Measurements from ENCODE around the gene COQ5.
A peak's percentile ranks its signal among the peaks of the same experiment; 100 is the strongest.
"Not testable (repeated sequence)": the region's sequence is repeated elsewhere in the genome, so short reads cannot be mapped to it uniquely, and the experiment has no call there.

Gene COQ5

DNA sequence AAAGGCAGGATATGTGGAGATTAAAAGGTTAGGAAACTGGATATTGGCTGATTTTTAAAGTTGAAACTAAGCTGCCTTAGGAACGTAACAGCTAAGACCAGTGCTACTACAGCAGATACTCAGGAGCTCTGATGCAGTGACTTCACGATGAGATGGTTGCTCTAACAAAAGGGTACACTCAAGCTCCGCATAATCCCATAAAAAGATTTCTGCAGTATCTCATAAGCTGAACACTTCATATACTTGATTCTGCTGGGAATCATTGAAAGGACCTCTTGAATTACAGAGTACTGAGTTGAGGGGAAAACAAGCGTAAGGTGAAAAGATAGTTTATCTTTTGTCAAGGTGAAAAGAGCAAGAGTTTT, 8.9 kb upstream of the COQ5 start:
- H3K9me3 ChIP-seq (ENCODE audit: control insufficient read depth, insufficient read depth, low read length): no peaks in the 10 kb centered on the region
- H3K9ac ChIP-seq (ENCODE audit: low read depth, low read length): peak overlapping the region; percentile 2; the same call in 1 of the 2 replicates
- no peaks in the 10 kb centered on the region; the same call in 1 of the 2 replicates for H3K36me3 ChIP-seq (ENCODE audit: insufficient read depth, low read length)
- peaks cover 25% of the 10 kb centered on the region for H3K4me1 ChIP-seq (ENCODE audit: insufficient read depth, low read length)

DNA sequence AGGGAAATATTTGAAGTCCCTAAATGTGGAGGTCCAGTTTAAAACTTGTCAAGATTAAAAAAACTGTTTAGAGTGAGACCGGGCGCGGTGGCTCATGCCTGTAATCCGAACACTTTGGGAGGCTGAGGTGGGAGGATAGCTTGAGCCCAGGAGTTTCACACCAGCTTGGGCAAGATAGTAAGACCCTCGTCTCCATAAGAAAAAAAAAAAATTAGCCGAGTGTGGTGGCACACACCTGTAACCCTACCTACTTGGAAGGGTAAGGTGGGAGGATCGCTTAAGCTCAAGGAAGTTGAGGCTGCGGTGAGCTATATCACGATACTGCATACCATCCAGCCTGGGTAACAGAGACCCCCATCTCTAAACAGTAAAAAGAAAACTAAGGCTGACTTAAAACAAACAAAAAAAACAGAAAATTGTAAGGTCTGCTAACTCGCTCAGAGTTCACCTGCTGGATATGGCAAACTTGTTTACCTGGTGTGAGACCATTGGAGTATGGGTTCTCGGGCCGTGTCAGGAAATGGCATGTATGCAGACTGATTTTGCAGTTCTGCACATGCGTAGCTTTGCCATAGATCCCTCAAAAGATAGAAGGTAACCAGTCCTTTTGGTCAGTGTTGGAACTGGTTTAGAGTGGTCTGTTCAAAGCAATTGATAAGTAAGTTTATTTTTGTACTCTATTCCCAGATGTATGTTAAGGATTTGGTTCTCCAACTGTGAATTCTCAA, 7.3 kb upstream of the COQ5 start:
- H3K36me3 ChIP-seq (ENCODE audit: insufficient read depth, low read length): no peaks in the 10 kb centered on the region; the same call in 1 of the 2 replicates
- peaks cover 25% of the 10 kb centered on the region for H3K4me1 ChIP-seq (ENCODE audit: insufficient read depth, low read length)
- H3K9me3 ChIP-seq (ENCODE audit: control insufficient read depth, insufficient read depth, low read length): no peaks in the 10 kb centered on the region
- H3K9ac ChIP-seq (ENCODE audit: low read depth, low read length): peak overlapping the region; percentile 87; the same call in 1 of the 2 replicates

DNA sequence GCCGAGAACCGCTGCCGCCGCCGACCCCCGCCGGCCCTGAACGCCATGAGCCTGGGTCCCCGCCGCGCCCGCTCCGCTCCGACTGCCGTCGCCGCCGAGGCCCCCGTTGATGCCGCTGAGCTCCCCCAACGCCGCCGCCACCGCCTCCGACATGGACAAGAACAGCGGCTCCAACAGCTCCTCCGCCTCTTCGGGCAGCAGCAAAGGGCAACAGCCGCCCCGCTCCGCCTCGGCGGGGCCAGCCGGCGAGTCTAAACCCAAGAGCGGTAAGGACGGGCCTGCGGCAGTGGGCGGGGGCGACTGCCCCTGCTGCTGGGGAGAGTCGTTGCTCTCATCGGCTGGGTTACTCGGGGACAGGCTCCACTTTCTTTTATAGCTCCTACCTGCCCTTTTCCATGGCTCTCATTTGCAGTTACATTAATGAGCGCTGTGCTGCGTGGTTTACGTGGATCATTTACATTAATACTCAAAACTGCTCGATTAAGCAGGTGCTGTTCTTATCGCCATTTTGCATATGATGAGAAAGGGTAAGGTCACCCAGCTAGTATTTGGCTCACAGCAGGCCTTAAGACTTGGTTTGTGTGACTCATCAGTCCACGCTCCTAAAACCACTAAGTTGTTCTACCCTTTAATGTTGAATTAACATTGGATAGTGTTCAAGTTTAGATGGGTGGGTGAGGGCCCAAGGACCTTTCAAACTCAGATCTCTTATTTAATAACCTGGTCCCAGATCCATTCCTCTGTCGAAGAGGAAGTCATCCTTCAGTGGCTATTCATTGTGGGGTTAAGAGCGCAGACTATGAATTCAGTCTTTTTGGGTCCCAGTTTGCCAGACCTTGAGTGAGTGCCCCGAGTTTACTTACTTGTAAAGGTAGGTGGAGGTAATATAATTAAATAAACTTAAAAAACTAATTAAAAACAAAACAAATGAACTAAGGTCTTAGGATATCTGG, 6.0 kb upstream of the COQ5 start:
- peaks cover 25% of the 10 kb centered on the region for H3K4me1 ChIP-seq (ENCODE audit: insufficient read depth, low read length)
- no peaks in the 10 kb centered on the region; the same call in 1 of the 2 replicates for H3K36me3 ChIP-seq (ENCODE audit: insufficient read depth, low read length)
- no peaks in the 10 kb centered on the region for H3K9me3 ChIP-seq (ENCODE audit: control insufficient read depth, insufficient read depth, low read length)
- peak overlapping the region; percentile 87 for H3K9ac ChIP-seq (ENCODE audit: low read depth, low read length)

DNA sequence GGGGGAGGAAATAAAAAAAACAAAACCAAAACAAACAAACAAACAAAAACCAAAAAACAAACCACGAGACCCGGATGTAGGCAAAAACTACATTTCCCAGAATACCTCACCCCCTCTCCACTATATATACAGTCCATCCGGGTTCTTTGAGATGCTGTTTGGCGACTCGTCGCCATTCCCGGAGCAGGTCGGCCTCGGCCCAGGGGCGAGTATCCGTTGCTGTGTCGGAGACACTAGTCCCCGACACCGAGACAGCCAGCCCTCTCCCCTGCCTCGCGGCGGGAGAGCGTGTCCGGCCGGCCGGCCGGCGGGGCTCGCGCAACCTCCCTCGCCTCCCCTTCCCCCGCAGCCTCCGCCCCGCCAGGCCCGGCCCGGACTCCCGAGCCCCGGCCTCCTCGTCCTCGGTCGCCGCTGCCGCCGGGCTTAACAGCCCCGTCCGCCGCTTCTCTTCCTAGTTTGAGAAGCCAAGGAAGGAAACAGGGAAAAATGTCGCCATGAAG, 5.3 kb upstream of the COQ5 start, which contains the start of gene RNF10:
TSS of gene RNF10 (plus strand) at position 154 of the 500 bp plus-strand sequence. CDS start 456 bp downstream, outside the sequence.
- Histone ChIP-seq H3K4me1 (ENCODE audit: insufficient read depth, low read length) (peaks cover 30% of the 10 kb centered on the region), H3K9me3 (ENCODE audit: control insufficient read depth, insufficient read depth, low read length) (no peaks in the 10 kb centered on the region), H3K9ac (ENCODE audit: low read depth, low read length) (peak within 1 kb of the TSS; percentile 87), H3K36me3 (ENCODE audit: insufficient read depth, low read length) (no peaks in the 10 kb centered on the region; the same call in 1 of the 2 replicates)

GRCh38 chr12:120532701-120533238, 3.8 kb upstream of the COQ5 start:
- Histone ChIP-seq H3K4me1 (ENCODE audit: insufficient read depth, low read length) (peaks cover 21% of the 10 kb centered on the region), H3K36me3 (ENCODE audit: insufficient read depth, low read length) (no peaks in the 10 kb centered on the region; the same call in 1 of the 2 replicates), H3K9me3 (ENCODE audit: control insufficient read depth, insufficient read depth, low read length) (no peaks in the 10 kb centered on the region), H3K9ac (ENCODE audit: low read depth, low read length) (no peak overlapping the region)

DNA sequence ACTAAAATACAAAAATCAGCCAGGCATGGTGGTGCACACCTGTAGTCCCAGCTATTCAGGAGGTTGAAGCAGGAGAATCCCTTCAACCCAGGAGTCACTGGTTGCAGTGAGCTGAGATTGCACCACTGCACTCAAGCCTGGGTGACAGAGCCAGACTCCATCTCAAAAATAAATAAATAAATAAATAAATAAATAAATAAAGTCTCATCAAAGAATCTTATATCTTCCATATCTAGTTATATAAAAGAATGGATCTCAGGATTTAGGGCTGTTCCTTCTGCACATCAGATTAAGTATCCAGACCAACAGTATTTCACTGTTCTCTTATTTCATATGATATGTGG, 1.4 kb upstream of the COQ5 start:
- not testable (repeated sequence) for H3K36me3 ChIP-seq (ENCODE audit: insufficient read depth, low read length); H3K4me1 ChIP-seq (ENCODE audit: insufficient read depth, low read length); H3K9ac ChIP-seq (ENCODE audit: low read depth, low read length); H3K9me3 ChIP-seq (ENCODE audit: control insufficient read depth, insufficient read depth, low read length)

- H3K9me3 ChIP-seq (ENCODE audit: control insufficient read depth, insufficient read depth, low read length): no peaks in the 10 kb centered on the region
- peaks cover 5% of the 10 kb centered on the region; the same call in 1 of the 2 replicates for H3K4me1 ChIP-seq (ENCODE audit: insufficient read depth, low read length)
- peak overlapping the region; percentile 87 for H3K9ac ChIP-seq (ENCODE audit: low read depth, low read length)
- no peaks in the 10 kb centered on the region for H3K36me3 ChIP-seq (ENCODE audit: insufficient read depth, low read length)
Measured at GRCh38 chr12:120529641-120530417, 871 bp upstream of the COQ5 start.

DNA sequence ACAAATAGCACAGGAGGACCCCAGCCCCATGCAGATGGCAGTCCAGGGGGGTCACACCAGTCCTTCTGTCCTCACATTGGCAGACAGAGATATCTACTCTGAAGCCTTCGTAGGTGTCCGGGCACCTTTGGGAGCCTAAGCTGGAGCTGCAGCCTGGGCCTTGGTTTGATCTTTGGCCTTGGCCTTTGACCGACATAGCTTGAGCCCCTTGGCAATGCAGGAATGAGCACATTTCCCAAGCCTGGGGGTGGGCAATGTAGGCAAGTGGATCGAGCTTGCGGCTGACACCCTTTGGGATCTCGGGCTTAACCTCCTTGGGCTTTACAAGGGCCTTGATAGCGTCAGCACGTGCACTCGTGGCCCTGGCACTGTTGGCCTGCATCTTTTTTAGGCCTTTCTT, 6.4 kb downstream of the COQ5 start:
- no peaks in the 10 kb centered on the region; the same call in 1 of the 2 replicates for H3K36me3 ChIP-seq (ENCODE audit: insufficient read depth, low read length)

GRCh38 chr12:120519324-120519723, 9.6 kb downstream of the COQ5 start:
- not testable (repeated sequence) for H3K4me1 ChIP-seq (ENCODE audit: insufficient read depth, low read length); H3K9ac ChIP-seq (ENCODE audit: low read depth, low read length); H3K9me3 ChIP-seq (ENCODE audit: control insufficient read depth, insufficient read depth, low read length); H3K36me3 ChIP-seq (ENCODE audit: insufficient read depth, low read length)

More for the DNA sequence above, 6.4 kb downstream of the COQ5 start:
- Histone ChIP-seq H3K4me1 (ENCODE audit: insufficient read depth, low read length) (no peaks in the 10 kb centered on the region), H3K9ac (ENCODE audit: low read depth, low read length) (no peak overlapping the region), H3K9me3 (ENCODE audit: control insufficient read depth, insufficient read depth, low read length) (no peaks in the 10 kb centered on the region)

DNA sequence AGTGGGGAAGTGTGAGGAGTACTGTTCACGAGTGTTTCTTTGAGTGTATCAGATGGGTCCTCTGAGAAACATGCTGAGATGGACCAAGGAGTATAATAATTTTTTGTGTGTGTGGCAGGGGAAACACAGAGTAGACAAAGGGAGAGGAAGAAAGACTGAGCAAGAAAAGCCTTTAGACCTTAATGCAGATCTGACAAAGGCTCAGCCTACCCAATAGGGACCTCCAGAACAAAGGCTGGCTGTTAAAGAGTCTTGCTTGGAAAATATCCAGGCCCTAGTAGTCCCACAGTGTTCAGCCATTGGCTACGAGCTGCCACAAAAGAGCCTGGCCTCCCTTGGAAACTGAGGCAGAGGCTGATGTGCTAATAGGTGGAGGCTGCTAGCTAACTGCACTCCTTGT, 13.5 kb downstream of the COQ5 start:
- Histone ChIP-seq H3K4me1 (ENCODE audit: insufficient read depth, low read length) (no peaks in the 10 kb centered on the region), H3K9ac (ENCODE audit: low read depth, low read length) (no peak overlapping the region), H3K9me3 (ENCODE audit: control insufficient read depth, insufficient read depth, low read length) (no peaks in the 10 kb centered on the region), H3K36me3 (ENCODE audit: insufficient read depth, low read length) (peaks cover 6% of the 10 kb centered on the region)

- Histone ChIP-seq H3K9me3 (ENCODE audit: control insufficient read depth, insufficient read depth, low read length) (no peaks in the 10 kb centered on the region), H3K4me1 (ENCODE audit: insufficient read depth, low read length) (no peaks in the 10 kb centered on the region), H3K9ac (ENCODE audit: low read depth, low read length) (no peak overlapping the region), H3K36me3 (ENCODE audit: insufficient read depth, low read length) (peaks cover 11% of the 10 kb centered on the region)
Measured at GRCh38 chr12:120514002-120514401, 15.0 kb downstream of the COQ5 start.

- Histone ChIP-seq H3K36me3 (ENCODE audit: insufficient read depth, low read length) (peaks cover 9% of the 10 kb centered on the region), H3K4me1 (ENCODE audit: insufficient read depth, low read length) (peaks cover 7% of the 10 kb centered on the region), H3K9ac (ENCODE audit: low read depth, low read length) (no peak overlapping the region), H3K9me3 (ENCODE audit: control insufficient read depth, insufficient read depth, low read length) (no peaks in the 10 kb centered on the region)
Measured at GRCh38 chr12:120508537-120508936, 20.4 kb downstream of the COQ5 start.

- Histone ChIP-seq H3K9ac (ENCODE audit: low read depth, low read length) (no peak overlapping the region), H3K36me3 (ENCODE audit: insufficient read depth, low read length) (peaks cover 9% of the 10 kb centered on the region), H3K4me1 (ENCODE audit: insufficient read depth, low read length) (peaks cover 7% of the 10 kb centered on the region), H3K9me3 (ENCODE audit: control insufficient read depth, insufficient read depth, low read length) (no peaks in the 10 kb centered on the region)
Measured at GRCh38 chr12:120504587-120504986, 24.4 kb downstream of the COQ5 start.

DNA sequence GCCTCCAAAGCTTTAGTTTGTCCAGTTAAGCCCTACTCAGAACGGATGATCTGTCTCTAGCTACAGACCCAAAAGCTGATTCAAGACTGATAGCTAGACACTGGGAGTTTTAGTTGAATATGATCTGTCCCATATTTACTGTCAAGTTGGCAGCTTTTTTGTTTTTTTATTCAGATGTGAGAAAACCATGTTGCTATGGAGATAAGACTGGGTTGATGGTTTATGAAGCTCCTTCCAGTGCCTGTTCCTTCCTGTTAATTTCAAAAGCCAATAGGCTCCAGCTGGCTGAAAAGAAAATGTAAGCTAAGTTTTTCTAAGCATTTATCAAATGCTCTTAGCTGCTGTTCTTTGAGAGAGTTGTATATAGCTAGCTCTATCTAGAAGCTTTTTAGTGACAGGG, 28.4 kb downstream of the COQ5 start:
- peaks cover 13% of the 10 kb centered on the region for H3K36me3 ChIP-seq (ENCODE audit: insufficient read depth, low read length)

More for the DNA sequence above, 28.4 kb downstream of the COQ5 start:
- Histone ChIP-seq H3K9ac (ENCODE audit: low read depth, low read length) (no peak overlapping the region), H3K4me1 (ENCODE audit: insufficient read depth, low read length) (peaks cover 22% of the 10 kb centered on the region), H3K9me3 (ENCODE audit: control insufficient read depth, insufficient read depth, low read length) (no peaks in the 10 kb centered on the region)
